HL-60 (cell line): Measurements from ENCODE around the gene IAH1.

Experiments
- TF ChIP-seq, protein P1 (sequence below): IDR thresholded peaks from one replicate; pipeline ENCODE4 v1.5.1; 2011; ENCODE audit warnings: low read length, control low read depth, inconsistent platforms; ENCODE audit not compliant: insufficient read depth
- TF ChIP-seq, protein P2 (sequence below): IDR thresholded peaks from 2 replicates; pipeline ENCODE4 v1.6.1; 2012; ENCODE audit warnings: low read depth; ENCODE audit not compliant: insufficient replicate concordance

DNA sequence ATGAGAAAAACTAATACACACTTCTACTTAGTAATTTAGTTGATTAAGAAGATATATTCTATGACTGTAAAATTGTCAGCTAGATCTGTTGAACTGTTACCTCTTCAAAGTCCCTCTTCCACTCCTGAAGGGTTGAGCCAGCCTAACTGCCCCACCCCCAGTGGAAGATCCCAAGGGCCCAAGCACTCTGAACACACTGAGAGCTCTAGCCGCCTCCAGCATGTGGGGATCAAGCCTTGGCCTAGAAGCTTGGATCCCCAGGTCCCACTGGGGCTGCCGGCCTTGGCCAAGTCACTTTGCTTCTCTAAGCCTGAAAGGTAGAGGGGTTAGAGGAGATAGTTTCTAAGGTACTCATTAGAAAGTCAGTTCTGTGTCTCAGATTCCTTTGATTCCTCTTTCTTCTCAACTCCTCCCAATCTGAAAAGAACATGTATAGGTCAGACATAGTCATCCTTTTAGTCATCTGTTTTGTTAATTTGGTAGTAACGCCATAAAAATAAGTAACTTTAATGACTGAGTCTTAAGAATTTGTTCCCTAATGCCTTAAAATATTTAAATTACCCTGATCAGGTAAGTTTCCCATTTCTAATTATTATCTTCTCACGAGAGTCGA lies 45.3 kb upstream of the IAH1 start:
- TF ChIP-seq, protein P1, sequence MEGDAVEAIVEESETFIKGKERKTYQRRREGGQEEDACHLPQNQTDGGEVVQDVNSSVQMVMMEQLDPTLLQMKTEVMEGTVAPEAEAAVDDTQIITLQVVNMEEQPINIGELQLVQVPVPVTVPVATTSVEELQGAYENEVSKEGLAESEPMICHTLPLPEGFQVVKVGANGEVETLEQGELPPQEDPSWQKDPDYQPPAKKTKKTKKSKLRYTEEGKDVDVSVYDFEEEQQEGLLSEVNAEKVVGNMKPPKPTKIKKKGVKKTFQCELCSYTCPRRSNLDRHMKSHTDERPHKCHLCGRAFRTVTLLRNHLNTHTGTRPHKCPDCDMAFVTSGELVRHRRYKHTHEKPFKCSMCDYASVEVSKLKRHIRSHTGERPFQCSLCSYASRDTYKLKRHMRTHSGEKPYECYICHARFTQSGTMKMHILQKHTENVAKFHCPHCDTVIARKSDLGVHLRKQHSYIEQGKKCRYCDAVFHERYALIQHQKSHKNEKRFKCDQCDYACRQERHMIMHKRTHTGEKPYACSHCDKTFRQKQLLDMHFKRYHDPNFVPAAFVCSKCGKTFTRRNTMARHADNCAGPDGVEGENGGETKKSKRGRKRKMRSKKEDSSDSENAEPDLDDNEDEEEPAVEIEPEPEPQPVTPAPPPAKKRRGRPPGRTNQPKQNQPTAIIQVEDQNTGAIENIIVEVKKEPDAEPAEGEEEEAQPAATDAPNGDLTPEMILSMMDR, result no peak
- TF ChIP-seq, protein P2, sequence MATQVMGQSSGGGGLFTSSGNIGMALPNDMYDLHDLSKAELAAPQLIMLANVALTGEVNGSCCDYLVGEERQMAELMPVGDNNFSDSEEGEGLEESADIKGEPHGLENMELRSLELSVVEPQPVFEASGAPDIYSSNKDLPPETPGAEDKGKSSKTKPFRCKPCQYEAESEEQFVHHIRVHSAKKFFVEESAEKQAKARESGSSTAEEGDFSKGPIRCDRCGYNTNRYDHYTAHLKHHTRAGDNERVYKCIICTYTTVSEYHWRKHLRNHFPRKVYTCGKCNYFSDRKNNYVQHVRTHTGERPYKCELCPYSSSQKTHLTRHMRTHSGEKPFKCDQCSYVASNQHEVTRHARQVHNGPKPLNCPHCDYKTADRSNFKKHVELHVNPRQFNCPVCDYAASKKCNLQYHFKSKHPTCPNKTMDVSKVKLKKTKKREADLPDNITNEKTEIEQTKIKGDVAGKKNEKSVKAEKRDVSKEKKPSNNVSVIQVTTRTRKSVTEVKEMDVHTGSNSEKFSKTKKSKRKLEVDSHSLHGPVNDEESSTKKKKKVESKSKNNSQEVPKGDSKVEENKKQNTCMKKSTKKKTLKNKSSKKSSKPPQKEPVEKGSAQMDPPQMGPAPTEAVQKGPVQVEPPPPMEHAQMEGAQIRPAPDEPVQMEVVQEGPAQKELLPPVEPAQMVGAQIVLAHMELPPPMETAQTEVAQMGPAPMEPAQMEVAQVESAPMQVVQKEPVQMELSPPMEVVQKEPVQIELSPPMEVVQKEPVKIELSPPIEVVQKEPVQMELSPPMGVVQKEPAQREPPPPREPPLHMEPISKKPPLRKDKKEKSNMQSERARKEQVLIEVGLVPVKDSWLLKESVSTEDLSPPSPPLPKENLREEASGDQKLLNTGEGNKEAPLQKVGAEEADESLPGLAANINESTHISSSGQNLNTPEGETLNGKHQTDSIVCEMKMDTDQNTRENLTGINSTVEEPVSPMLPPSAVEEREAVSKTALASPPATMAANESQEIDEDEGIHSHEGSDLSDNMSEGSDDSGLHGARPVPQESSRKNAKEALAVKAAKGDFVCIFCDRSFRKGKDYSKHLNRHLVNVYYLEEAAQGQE, result no peak
